ENCODE data around the gene FAM163B.

The FAM163B gene

DNA sequence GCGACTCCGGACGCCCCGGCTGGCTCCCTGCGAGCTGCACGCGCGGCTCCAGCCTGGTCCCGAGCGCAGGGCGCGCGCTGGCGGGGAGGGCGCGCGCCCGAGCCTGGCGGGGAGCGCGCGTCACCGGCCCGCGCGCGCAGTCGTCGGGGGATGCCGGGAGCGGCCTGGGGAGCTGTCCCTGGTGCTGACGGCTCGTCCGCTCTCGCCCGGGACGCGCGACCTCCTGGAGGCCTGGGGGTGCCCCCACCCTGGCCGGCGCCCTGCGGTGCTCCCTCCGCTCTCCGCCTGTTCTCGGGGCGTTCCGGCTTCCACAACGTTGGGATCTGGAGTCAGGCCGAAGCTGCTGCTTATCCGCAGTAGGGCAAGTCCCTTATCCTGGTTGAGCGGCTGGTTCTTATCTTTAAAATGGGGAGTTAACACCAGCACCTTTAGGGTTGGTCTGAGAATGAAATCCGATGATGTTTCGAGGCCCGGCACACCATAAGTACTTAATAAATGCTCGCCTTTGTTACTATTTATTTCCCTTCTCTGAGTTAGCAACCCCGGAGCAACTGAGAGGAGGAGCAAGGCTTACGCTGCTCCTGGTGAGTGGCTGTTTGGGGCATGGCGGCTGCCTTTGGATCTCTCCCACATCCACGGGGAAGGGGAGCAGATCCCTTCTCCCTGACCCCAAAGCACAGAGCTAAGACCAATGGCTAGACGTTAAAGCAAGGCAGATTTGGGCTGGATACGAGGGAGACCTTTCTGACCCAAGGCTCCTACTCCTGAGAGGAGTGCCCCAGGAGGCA is at the start of gene FAM163B:
Gene FAM163B (minus strand): TSS at position 79 of the 788 bp plus-strand sequence. CDS start 29,166 bp downstream, outside the sequence.
- DNase-seq = peak; percentile 82

DNA sequence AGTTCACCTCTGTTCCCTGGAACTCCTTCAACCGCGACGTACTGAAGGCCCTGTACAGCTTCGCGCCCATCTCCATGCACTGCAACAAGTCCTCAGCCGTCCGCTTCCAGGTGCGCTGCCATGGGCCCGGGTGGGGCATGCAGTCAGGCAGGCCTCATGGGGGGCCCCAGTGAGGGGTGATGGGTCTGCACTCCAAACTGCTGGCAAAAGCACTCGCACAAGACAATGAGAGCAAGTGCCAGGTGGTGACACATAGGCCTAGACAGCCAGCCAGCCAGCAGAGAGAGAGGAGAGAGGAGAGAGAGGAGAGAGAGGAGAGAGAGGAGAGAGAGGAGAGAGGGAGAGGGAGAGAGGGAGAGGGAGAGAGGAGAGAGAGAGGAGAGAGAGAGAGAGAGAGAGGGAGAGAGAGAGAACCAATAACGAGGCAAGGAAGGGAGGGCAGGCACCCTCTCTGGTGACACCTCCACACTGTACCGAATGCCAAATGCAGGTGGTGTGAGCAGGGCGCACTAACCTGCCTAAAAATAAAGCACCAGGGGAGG is 48.0 kb upstream of the FAM163B start:
- peak; percentile 77 for DNase-seq

DNA sequence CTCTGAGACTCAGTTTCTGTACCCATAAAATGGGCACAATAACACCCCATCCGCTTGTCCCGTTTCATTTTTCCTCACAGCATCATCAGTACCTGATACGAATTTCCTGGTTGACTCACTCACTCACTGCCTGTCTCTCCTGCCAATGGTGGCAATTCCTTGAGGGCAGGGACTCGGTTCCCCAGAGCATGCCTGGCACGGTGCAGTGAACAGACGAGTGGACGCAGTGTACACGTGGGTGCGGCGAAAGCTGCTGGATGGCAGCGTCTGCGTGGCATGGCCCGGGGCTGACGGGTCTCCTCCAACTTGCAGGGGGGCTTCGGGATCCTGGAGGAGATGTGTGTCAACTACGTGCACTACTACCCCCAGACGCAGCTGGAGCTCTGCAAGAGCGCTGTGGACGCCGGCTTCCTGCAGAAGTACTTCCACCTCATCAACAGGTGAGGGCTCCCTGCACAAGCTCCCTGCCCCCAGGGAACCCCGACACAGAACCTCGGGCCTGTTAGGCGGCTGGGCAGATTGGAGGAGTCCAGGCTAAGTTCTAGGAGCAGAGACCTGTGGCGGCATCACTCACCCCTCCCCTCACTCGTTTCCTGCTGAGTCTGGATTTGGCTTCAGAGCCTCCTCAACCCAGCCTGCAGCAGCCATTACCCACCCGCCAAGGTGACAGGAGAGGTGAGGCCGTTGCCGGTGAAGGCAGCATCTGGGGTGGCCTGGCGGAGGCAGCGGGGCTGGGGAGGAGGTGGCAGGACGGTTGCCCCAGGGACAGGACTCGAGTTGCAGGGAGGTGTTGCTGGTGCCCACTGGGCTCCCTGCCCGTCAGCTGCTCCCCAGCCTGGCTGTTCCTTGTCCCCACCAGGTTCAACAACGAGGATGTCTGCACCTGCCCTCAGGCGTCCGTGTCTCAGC is 47.3 kb upstream of the FAM163B start:
- DNase-seq = peak; percentile 83

DNA sequence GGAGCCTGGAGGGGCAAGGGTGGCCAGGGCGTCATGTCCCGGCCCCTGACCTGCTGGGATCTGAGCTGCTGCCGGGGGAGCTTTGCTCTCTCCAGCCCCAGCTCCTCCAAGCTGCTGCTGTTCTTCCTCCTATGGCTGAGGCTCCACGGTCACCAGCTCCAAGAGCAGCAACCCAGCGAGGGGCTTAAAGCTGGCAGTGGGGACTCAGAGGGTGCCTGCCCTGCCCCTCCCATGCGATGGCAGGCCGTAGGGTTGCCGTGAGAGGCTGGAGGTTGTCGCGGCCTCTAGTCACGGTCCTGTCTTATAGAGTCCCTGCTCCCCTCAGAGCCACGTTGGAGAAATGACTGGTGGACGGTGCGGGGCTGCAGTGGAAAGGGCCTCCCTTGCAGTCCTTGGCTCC is 46.5 kb upstream of the FAM163B start:
- DNase-seq = no peak

DNA sequence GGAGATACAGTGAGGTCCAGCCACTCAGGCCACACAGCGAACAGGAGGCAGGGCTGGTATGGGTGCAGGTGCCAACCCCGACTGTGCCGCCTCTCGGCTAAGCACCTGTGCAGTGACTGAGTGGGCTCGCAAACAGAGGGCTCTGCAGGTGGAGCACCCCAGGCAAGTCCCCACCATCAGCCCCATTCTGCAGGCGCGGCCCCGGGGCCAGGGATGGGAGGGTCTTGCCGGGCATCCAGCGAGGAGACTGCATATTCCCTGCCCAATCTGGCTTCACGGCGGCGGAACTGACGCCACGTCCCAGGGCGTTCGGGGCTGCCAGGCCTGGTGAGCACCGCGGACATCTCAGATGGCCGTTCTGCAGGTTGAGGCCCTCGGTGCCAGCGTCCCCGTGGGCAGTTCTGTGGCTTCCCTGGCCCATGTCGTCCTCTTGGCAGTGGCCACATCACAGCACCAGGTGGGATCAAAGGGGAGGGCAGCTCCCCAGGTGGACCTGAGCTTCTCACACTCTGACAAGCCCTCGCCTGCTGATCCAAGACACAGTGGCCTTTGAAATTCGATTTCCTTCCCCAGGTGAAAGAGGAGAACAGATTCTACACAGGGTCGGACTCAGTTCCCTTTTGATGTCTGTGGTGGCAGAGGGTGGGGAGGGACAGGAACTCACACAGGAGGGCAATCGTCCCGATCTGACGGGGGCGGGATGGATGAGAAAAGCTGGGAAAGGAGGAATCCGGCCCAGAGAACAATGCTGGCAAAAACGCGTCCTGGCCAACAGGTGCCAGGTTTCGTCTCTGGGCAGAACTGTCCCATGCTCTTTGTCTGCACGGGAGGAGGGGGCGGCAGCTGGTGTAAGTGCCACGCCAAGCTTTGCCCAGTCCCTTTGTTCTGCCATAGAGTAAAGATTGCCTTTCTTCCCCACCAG is 45.8 kb upstream of the FAM163B start:
- DNase-seq = no peak

DNA sequence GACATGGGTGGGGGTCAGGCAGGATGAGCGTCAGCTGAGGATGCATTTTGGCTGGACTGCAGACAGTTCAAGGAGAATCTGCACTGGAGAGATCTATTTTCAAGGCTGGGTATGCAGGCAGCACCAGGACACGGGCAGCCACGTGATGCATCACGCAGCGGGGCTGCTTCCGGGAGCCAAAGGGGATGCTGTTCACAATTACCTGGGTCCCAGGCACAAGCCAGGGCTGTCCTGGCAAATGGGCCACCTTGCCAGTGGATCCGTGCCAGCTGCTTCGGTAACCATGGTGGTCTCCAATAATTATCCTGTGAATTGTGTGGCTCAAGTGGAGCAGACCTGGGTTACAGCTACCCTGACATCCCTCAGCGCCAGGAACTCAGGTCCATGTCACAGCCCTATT is 44.4 kb upstream of the FAM163B start:
- DNase-seq = no peak

DNA sequence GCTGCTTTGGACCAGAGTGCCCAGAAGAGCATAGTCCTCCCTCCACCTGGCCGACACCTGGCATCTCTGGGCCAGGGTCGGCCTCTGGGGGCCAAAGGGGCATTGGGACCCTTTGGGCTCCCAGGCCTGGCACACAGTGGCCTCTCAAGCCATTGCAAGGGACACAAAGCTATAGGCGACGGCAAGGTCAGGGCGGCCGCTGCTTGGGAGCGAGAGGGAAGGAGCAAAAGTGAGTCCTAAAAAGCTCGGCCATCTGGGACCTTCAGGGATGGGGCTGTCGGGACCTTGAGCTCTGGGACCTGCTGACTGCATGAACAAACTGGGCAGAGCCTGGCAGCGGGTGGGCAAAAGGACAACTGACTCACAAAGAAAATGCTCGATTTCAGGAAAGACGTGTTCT is 40.8 kb upstream of the FAM163B start:
- no peak for DNase-seq

DNA sequence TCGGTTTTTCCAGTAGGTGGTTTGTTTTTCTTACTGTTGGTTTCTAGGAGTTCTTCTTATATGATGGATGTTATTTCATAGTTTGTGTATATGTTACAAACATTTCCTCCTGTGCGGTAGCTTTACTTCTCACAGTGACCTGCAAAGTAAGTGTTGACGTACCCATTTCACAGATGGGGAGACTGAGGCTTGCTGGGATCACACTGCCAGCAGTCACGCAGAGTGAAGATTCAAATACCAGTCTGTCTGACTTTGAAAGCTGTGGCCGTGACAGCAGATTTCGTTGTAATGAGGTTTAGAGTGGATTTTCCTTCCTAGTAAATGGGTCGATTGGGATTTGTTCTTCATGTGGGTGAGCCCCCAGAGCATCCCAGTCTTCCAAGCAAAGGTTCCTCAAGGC is 40.0 kb upstream of the FAM163B start:
- DNase-seq = no peak

DNA sequence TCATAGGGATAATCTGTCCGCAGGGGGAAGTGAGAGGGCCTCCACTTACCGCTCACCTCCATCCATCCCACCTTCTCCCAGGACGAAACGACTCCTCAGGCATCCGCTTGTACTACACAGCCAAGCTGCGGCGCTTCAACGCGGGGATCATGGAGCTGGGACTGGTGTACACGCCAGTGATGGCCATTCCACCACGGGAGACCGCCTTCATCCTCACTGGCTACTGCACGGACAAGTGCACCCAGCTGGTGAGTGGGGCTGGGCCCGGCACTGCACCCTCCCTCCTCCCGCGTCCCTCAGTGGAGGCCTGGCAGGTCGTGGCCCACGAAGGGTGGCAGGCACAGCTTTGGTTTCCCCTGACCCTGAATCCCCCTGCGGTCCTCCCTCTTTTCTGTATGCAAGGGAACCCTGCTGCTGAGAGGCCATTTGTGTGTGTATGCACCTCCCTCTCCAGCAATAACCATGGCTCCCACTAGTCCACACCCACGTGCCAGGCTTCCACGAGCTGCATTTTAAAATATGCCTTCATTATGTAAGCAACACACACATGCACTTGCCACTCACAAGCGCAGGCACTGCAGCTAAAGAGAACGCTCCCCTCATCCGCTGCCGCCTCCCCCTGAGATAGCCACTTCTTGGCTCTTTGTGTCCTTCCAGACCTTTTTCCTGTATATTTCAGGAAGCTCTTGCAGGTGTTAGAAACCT is 38.7 kb upstream of the FAM163B start:
- DNase-seq = no peak

DNA sequence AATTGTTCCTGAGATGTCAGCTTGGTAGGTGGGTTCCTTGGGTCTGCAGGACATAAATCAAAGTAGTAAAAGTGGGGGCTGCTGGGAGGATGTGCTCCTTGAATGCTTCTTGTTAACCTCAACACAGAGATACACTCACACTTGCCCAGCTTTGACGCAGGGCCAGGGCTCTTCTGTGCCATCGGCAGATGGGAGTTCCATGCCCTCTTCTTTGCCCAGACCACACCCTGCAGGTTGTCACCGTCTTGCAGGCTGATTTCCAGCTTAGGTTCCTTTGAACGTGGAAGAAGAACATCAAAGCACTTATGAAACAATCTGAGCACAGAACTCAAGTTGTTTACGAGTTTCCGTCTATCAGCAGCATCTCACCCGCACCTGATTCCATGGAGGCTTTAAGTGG is 38.0 kb upstream of the FAM163B start:
- no peak for DNase-seq

DNA sequence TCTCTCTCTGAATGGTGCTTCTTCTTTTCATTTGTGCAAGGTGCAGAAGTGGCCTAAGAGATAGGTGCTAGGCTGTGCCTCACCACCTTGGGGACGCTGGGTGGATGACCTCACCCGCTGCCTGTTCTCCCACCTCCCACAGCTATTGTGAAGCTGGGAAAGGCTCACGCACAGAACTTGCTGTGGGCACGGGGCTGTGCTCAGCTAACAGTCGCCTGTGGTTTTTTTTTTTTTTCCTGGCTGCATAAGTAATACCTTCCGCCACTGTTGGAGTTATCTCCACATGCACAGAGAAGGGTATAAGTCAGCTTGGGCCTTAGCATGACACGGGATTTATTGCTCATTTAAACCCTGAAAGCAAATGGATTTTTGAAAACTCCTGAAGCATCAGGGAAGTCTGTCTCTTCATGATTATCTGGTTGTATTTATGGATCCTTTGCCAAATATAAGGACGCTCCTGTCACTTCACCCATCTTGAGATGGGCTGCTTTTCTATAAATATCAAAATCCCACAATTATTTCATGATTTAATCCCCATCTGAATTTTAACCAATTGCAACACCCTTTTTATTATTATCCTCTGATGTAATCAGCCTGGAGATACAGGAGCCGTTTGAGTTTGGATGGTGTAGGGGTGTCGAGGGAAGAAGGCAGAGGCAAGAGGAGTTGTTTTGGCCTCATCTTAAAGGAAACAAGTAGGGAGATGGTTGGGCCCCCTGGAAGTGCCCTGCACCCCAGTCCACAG is 36.0 kb upstream of the FAM163B start:
- no peak for DNase-seq

DNA sequence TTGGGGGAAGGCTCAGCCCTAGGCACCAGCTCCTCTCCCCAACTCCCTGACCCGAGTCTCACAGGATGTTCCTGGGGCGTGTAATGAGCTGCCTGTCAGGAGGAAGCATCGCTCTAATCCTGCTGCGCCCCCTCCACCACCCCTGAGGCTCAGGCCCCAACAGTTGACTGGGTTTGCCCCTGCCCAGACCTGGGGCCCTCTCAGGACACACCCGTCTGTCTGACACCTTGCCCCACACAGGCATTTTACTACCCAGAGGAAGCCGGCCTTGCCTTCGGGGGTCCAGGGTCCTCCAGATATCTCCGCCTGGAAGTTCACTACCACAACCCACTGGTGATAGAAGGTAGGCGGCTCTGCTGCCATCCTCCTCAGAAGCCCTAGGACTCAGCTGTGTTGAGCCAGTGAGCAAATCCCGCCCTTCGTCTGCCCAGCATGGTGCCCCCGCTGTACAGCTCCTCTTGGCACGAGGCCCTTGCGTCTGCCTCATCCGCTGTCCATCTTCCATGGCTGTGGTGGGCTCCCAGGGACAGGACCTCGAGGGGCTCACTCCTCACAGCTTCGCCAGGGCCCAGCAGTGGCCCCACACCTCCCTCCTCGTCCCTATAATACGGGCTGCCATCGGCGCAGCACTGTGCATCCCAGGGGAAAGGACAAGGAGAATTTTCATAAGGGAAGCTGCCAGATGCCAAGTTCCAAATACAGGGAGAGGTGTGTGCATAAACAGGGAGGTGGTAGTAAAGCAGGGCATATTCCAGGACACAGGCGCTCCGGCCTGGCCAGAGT is 35.0 kb upstream of the FAM163B start:
- no peak for DNase-seq

DNA sequence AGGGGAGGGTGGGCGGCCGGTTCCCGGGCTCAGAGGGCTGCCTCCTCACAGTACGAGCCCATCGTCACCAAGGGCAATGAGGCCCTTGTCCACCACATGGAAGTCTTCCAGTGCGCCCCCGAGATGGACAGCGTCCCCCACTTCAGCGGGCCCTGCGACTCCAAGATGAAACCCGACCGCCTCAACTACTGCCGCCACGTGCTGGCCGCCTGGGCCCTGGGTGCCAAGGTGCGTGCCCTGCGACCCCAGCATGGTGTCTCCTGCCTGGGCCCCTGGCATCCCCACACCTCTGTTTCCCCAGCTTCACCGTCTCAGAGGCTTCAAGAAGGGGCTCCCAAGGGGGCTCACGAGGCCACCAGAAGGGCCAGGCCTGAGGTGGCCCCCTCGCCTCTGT is 34.2 kb upstream of the FAM163B start:
- DNase-seq = no peak

DNA sequence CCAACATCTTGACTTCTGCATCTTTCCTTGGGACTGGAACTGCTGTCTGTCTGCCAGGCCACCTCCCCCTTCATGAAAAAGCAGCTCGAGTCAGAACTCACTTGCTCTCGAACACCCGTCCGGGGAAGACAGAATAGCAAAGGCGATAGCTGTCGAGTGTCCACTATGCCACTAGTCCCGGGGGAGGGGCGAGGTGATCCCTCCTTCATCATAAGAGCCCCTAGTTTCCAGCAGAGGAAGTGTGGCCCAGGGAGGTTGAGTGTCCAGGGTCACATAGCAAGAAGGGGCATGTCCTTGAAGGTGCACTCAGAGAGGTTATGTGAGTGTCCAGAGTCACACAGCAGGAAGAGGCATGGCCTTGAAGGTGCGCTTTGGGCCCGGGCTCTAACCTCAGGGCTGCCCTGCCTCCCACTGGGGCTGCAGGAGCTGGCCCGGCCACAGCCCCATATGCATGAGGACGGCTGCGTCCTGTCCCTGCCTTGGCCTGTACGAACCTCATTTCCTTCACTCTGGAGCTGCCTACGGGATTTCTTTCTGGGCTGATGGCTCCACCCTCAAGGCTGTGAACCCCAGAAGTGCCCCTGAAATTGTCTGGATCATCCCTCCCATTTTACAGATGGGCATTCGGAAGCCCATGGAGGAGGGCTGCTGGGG is 33.6 kb upstream of the FAM163B start:
- no peak for DNase-seq

DNA sequence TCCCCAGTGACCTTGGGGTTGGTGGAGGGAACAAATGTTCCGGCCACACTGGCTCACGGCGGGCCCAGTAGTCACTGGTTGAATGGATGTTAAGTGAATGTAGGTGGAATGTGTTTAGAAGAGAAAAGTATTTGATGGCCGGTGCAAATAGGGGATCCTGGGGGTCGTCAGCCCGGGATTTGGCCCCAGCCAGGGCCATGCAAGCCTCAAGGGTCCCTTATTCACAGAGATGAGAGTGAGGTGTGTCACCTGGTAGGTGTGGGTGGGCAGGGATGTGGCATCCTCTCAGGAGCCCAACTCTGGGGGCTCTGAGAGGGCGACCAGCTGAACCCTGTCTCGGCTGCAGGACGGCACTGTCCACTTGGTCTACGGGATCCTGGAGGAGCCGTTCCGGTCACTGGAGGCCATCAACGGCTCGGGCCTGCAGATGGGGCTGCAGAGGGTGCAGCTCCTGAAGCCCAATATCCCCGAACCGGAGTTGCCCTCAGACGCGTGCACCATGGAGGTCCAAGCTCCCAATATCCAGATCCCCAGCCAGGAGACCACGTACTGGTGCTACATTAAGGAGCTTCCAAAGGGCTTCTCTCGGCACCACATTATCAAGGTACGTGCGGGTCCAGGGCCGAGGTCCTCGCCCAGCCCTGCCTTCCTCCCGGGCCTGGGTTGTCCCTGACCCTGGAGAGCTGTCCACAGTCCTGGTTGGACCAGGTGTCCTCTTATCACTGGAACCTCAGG is 32.8 kb upstream of the FAM163B start:
- no peak for DNase-seq

DNA sequence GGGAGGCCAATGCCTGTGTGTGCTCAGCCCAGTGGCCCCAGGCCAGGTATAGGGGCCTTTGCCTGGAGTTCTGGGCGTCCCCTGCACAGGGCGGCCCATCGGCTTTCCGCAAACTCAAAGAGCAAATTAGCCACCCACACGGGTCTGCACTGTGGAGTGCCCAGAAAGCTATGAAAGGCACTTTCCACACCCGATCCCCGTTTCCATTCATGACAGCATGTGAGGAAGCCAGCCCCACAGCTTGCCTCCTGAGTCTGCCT is 32.1 kb upstream of the FAM163B start:
- no peak for DNase-seq

DNA sequence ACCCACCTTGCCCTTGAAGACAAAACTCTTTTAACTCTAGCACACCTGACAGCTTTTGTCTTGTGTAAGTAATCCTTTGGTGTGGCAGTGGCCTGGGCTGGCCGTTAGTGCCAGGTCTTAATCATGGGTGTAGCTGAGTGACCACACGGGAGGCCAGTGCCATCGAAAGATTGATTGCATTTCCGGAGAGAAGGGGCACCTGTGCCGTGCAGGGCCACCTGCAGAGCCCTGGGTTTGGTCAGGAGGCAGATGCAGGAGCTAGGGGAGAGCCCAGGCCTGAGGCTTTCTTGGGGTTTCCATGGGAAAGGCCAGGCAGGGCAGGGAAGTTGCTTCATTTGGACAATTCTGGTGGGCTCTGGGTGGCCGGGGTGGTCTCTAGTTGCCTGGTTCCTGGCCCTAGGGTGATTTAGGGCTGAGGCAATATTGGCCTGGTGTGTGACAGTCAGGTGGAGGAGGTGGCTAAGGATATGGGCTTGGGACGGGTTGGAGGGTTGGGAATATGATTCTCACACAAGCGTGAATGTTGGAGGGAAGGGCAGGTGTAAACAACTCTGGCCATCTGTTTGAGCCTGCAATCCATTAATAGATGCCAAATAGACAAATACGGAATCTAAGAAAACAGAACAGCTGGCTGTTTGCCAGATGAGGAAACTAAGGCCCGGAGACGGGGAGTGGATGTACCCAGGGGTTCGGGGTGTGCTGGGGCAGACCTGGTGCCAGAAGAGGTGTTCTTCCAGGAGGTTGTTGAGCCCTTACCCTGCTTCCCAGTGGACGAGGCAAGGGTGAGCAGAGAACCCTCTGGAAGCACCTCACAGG is 31.6 kb upstream of the FAM163B start:
- no peak for DNase-seq

DNA sequence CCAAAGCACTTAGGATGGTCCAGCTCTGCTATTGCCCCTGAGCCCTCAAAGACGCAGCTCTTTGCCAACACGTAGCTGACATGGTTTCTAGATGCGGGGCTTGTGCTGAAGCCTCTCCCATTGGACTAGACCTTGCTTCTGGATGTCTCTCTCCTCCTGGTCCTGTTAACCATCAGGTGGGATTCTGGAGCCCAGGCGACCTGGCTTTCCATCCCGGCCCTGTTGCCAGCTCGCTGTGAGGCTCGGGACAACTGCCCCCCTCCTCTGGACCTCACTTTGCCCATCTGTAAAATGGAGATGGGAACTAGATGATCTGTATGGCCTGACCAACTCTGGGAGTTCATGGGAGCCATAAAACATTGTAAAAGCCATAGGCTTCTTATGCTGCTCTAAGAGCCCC is 31.0 kb upstream of the FAM163B start:
- DNase-seq = no peak

DNA sequence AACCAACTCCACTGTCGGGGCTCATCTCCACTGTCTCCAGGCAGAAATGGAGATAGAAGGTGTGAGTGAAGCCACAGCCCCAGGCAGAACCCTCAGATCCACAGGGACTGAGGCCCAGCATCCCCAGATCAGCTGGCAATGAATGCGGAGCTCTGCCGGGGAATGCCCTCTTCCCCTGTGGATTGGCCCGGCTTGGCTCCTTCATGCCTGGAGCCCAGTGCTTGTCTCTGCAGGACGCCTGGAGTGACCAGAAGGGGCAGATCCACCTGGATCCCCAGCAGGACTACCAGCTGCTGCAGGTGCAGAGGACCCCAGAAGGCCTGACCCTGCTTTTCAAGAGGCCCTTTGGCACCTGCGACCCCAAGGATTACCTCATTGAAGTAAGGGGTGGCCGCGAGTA is 30.4 kb upstream of the FAM163B start:
- DNase-seq = no peak

All from DMS53 (cell line).